GM23248 (cell line): ENCODE results near the gene ZNF488.

ENCODE experiments used
- EZH2 ChIP-seq: fragments of 200-600 bp; sonication (generic); IDR thresholded peaks from 2 replicates; pipeline ENCODE4 v1.6.1; 2018; ENCODE audit warnings: antibody characterized with exemption, mild to moderate bottlenecking; ENCODE audit not compliant: insufficient read depth, poor library complexity, severe bottlenecking
- EZH2phosphoT487 ChIP-seq: fragments of 200-600 bp; sonication (generic); IDR thresholded peaks from 2 replicates; pipeline ENCODE4 v1.6.1; 2018; ENCODE audit warnings: antibody characterized with exemption, moderate library complexity, mild to moderate bottlenecking, low read depth; ENCODE audit not compliant: insufficient read depth

DNA sequence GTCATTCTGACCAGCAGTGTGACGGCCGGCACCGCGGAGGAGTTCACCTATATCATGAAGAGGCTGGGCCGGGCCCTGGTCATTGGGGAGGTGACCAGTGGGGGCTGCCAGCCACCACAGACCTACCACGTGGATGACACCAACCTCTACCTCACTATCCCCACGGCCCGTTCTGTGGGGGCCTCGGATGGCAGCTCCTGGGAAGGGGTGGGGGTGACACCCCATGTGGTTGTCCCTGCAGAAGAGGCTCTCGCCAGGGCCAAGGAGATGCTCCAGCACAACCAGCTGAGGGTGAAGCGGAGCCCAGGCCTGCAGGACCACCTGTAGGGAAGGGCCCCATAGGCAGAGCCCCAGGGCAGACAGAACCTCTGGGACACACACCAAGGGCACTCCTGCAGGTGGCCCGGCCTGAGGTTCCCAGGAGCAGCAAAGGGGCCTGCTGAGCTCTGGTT lies 26.9 kb downstream of the ZNF488 start:
- no peak for TF ChIP-seq EZH2
- TF ChIP-seq EZH2phosphoT487, result no peak
